PC-3 (cell line): ENCODE results near the gene KCNA2. TPM values are rescaled to one million over a fixed set of nuclear protein-coding genes. Genes with fewer than 3 reads are reported as not detected.

Experiments used
- ATAC-seq: fragments of 200-7000 bp; cut with Tn5 transposase; 2 replicates; pipeline ENCODE4 v1.9.1; 2020; ENCODE audit warnings: mild to moderate bottlenecking, moderate library complexity
- BruUV-seq: library from RNA; stranded (reverse); fragments of 400-500 nt; replicated peaks from 2 replicates; lab custom pipeline; 2021; lab: Mats Ljungman, UMichigan
- CTCF ChIA-PET: fragments of 300-600 bp; sonication (Branson Sonifier 250); formaldehyde crosslinking; loops from one replicate; lab custom pipeline; 2022; ENCODE audit warnings: antibody characterized with exemption; lab: Charles Lee
- POLR2A ChIA-PET: fragments of 300-600 bp; sonication (Branson Sonifier 250); formaldehyde crosslinking; loops from one replicate; lab custom pipeline; 2022; ENCODE audit warnings: antibody characterized with exemption; ENCODE audit not compliant: unreplicated experiment; lab: Charles Lee
- DNase-seq: peaks from one replicate; pipeline ENCODE4 v3.0.0-alpha.2; 2015
- H2AFZ ChIP-seq: fragments of 300-600 bp; sonication (generic); 2 replicates; pipeline ENCODE4 v1.6.0; 2016; ENCODE audit warnings: antibody characterized with exemption, low read length
- H3F3A ChIP-seq: fragments of 300-600 bp; sonication (generic); one replicate; pipeline ENCODE4 v1.6.0; 2017; ENCODE audit warnings: antibody characterized with exemption, low read length, control low read depth, mild to moderate bottlenecking; ENCODE audit not compliant: unreplicated experiment
- H3K27ac ChIP-seq: fragments of 300-600 bp; sonication (generic); 2 replicates; pipeline ENCODE4 v1.5.1; 2016; ENCODE audit warnings: mild to moderate bottlenecking, low read length
- H3K27me3 ChIP-seq: fragments of 300-600 bp; sonication (generic); 2 replicates; pipeline ENCODE4 v1.6.1; 2016; ENCODE audit warnings: low read length, mixed read lengths
- H3K36me3 ChIP-seq: fragments of 300-600 bp; sonication (generic); 2 replicates; pipeline ENCODE4 v1.6.1; 2016; ENCODE audit warnings: low read depth, mixed run types, low read length, mixed read lengths
- H3K4me1 ChIP-seq: fragments of 300-600 bp; sonication (generic); 2 replicates; pipeline ENCODE4 v1.5.1; 2016; ENCODE audit warnings: low read length; ENCODE audit not compliant: insufficient read depth
- H3K4me2 ChIP-seq: fragments of 300-600 bp; sonication (generic); 2 replicates; pipeline ENCODE4 v1.6.0; 2016; ENCODE audit warnings: low read length
- H3K4me3 ChIP-seq: fragments of 300-600 bp; sonication (generic); 2 replicates; pipeline ENCODE4 v1.5.1; 2016; ENCODE audit warnings: mild to moderate bottlenecking, low read length, mixed read lengths
- H3K79me2 ChIP-seq: fragments of 300-600 bp; sonication (generic); 2 replicates; pipeline ENCODE4 v1.6.1; 2017; ENCODE audit warnings: low read length, mixed read lengths
- H3K9ac ChIP-seq: fragments of 300-600 bp; sonication (generic); 2 replicates; pipeline ENCODE4 v1.6.0; 2016; ENCODE audit warnings: mild to moderate bottlenecking, low read length
- H3K9me2 ChIP-seq: fragments of 300-600 bp; sonication (generic); replicated peaks from 2 replicates; pipeline ENCODE4 v1.6.1; 2016; ENCODE audit warnings: mixed run types, low read length, mixed read lengths
- H3K9me3 ChIP-seq: fragments of 300-600 bp; sonication (generic); 2 replicates; pipeline ENCODE4 v1.6.1; 2016; ENCODE audit warnings: low read length, mixed read lengths
- H4K20me1 ChIP-seq: fragments of 300-600 bp; sonication (generic); 2 replicates; pipeline ENCODE4 v1.6.1; 2016; ENCODE audit warnings: low read length, mixed read lengths
- EZH2 ChIP-seq: fragments of 300-600 bp; sonication (generic); IDR thresholded peaks from one replicate; pipeline ENCODE4 v1.6.1; 2017; ENCODE audit warnings: antibody characterized with exemption, mild to moderate bottlenecking, low read length; ENCODE audit not compliant: unreplicated experiment
- EZH2phosphoT487 ChIP-seq: fragments of 300-600 bp; sonication (generic); IDR thresholded peaks from 2 replicates; pipeline ENCODE4 v1.6.1; 2018; ENCODE audit warnings: mild to moderate bottlenecking, antibody characterized with exemption, low read length, borderline replicate concordance
- intact Hi-C: fragments of 100-400 bp; cut with micrococcal nuclease; formaldehyde crosslinking; loops from 2 replicates; pipeline ENCODE4 v1.9.0; 2023
- total RNA-seq: library from RNA; depleted of rRNA; stranded (reverse); fragments of >200 nt; gene quantifications from 2 replicates; pipeline ENCODE4 v1.2.3, GENCODE V29; 2014
- TF ChIP-seq, protein P1 (sequence below): fragments of 300-600 bp; sonication (generic); conservative IDR thresholded peaks from 2 replicates; pipeline ENCODE4 v1.5.1; 2017; ENCODE audit warnings: antibody characterized with exemption, low read depth, mild to moderate bottlenecking, low read length

KCNA2 gene
- total RNA-seq, 1 experiment from 2014 or later = not detected

DNA sequence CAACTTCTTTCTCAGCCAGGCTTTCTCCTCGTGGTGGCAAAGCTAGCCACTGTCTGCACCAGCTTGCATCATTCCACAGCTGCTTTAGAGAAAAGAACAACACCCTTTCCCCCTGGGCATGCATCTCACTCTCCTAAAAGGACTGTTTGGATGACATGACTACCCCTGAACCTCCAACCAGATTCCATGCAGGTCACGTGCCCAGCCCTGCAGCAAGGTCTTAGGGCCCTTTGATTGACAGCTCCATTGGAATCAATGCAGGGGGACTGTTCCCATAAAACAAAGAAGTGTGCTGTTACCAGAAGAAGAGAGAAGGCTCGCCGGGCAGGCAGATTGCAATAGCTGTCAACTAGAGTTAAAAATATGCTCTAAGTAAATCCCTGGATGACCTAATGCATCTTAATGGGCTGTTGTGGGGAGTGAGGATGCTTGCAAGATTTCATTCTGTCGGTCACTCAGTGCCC lies 24.4 kb downstream of the KCNA2 start:
- Histone ChIP-seq H3K4me1 (no peaks in the 10 kb centered on the region), H3K4me2 (no peak overlapping the region), H3K9me2 (no peaks in the 10 kb centered on the region), H3K27ac (no peak overlapping the region), H3K36me3 (no peaks in the 10 kb centered on the region), H3K4me3 (no peak overlapping the region), H3K79me2 (no peaks in the 10 kb centered on the region), H2AFZ (no peak overlapping the region), H4K20me1 (no peaks in the 10 kb centered on the region), H3K9me3 (no peaks in the 10 kb centered on the region), H3F3A (no peaks in the 10 kb centered on the region), H3K9ac (no peak overlapping the region), H3K27me3 (peaks cover 53% of the 10 kb centered on the region)
- POLR2A ChIA-PET = no interaction called here
- TF ChIP-seq, protein P1, sequence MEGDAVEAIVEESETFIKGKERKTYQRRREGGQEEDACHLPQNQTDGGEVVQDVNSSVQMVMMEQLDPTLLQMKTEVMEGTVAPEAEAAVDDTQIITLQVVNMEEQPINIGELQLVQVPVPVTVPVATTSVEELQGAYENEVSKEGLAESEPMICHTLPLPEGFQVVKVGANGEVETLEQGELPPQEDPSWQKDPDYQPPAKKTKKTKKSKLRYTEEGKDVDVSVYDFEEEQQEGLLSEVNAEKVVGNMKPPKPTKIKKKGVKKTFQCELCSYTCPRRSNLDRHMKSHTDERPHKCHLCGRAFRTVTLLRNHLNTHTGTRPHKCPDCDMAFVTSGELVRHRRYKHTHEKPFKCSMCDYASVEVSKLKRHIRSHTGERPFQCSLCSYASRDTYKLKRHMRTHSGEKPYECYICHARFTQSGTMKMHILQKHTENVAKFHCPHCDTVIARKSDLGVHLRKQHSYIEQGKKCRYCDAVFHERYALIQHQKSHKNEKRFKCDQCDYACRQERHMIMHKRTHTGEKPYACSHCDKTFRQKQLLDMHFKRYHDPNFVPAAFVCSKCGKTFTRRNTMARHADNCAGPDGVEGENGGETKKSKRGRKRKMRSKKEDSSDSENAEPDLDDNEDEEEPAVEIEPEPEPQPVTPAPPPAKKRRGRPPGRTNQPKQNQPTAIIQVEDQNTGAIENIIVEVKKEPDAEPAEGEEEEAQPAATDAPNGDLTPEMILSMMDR = no peak
- no peak for TF ChIP-seq EZH2phosphoT487
- no peak for TF ChIP-seq EZH2
- BruUV-seq = no TSS peak
- CTCF ChIA-PET = no interaction called here
- no peak for DNase-seq
- intact Hi-C loops = no loop called here
- ATAC-seq = no peak

DNA sequence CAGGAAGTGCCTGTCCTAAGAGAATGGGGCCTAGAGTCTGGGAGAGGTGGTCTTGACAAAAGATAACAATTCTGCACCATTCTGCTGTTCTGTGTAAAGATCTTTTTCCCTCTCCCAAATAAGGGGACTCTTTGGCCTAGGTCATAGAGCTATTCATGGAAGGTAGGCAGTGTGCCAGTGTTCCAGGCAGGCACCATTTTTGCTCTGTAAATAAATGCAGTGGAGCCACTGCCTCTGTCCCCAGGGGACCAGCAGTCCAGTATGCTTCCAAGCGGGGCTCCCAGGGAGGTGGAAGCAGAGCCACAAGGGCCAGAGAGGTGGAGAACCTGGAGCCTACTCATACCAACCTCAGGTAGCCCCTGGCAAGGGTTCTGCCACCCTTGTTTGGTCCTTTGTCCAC lies 25.9 kb downstream of the KCNA2 start:
- H3K27ac ChIP-seq = no peak overlapping the region
- BruUV-seq = no TSS peak
- H3K9me2 ChIP-seq = no peaks in the 10 kb centered on the region
- no peaks in the 10 kb centered on the region for H3K36me3 ChIP-seq
- POLR2A ChIA-PET = no interaction called here
- H2AFZ ChIP-seq = no peak overlapping the region
- no peak for DNase-seq
- no peak overlapping the region for H3K4me2 ChIP-seq
- H3K79me2 ChIP-seq = no peaks in the 10 kb centered on the region
- H3K9ac ChIP-seq = no peak overlapping the region
- CTCF ChIA-PET = no interaction called here
- no peaks in the 10 kb centered on the region for H3F3A ChIP-seq
- H3K27me3 ChIP-seq = peaks cover 38% of the 10 kb centered on the region
- H3K4me1 ChIP-seq = no peaks in the 10 kb centered on the region
- no peak overlapping the region for H3K4me3 ChIP-seq
- intact Hi-C loops = no loop called here
- no peak for ATAC-seq
- no peaks in the 10 kb centered on the region for H4K20me1 ChIP-seq
- no peaks in the 10 kb centered on the region for H3K9me3 ChIP-seq
- TF ChIP-seq EZH2 (no peak), EZH2phosphoT487 (no peak)
- TF ChIP-seq, protein P1 = no peak

DNA sequence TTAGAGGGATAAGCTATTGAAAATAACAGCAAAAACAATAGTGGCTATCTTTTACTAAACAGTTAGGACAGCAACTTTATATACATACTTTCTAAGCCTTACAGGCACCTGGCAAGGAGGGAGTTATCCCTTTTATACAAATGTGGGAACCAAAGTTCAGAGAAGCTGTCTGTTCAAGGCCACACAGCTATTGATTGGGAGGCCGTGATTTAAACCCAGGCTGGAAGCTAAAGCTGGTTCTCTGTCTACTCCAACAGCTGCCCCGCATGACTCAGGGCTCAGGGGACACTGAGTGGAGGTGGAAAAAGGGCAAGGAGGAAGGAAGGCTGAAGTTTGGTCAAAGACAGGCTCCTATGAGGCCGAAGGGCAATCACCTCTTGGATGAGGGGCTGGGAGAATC lies 26.7 kb downstream of the KCNA2 start:
- H3F3A ChIP-seq = no peaks in the 10 kb centered on the region
- H3K9me2 ChIP-seq = no peaks in the 10 kb centered on the region
- H3K27me3 ChIP-seq = peaks cover 31% of the 10 kb centered on the region
- no peaks in the 10 kb centered on the region for H3K79me2 ChIP-seq
- CTCF ChIA-PET = no interaction called here
- intact Hi-C loops = no loop called here
- no peaks in the 10 kb centered on the region for H3K9me3 ChIP-seq
- TF ChIP-seq EZH2 (no peak), EZH2phosphoT487 (no peak)
- TF ChIP-seq, protein P1 = no peak
- H3K9ac ChIP-seq = no peak overlapping the region
- no peak overlapping the region for H3K27ac ChIP-seq
- POLR2A ChIA-PET = no interaction called here
- no TSS peak for BruUV-seq
- no peaks in the 10 kb centered on the region for H3K4me1 ChIP-seq
- no peak overlapping the region for H3K4me2 ChIP-seq
- H4K20me1 ChIP-seq = no peaks in the 10 kb centered on the region
- no peak for ATAC-seq
- DNase-seq = no peak
- H3K4me3 ChIP-seq = no peak overlapping the region
- no peak overlapping the region for H2AFZ ChIP-seq
- no peaks in the 10 kb centered on the region for H3K36me3 ChIP-seq
